ENCODE measurements around the gene AOPEP. TPM values are rescaled to one million over a fixed set of nuclear protein-coding genes. Genes with fewer than 3 reads are reported as not detected.

Gene AOPEP
- total RNA-seq, 4 donors from 2014 or later, result 18.8 to 81.0 (median 32.1) TPM

DNA sequence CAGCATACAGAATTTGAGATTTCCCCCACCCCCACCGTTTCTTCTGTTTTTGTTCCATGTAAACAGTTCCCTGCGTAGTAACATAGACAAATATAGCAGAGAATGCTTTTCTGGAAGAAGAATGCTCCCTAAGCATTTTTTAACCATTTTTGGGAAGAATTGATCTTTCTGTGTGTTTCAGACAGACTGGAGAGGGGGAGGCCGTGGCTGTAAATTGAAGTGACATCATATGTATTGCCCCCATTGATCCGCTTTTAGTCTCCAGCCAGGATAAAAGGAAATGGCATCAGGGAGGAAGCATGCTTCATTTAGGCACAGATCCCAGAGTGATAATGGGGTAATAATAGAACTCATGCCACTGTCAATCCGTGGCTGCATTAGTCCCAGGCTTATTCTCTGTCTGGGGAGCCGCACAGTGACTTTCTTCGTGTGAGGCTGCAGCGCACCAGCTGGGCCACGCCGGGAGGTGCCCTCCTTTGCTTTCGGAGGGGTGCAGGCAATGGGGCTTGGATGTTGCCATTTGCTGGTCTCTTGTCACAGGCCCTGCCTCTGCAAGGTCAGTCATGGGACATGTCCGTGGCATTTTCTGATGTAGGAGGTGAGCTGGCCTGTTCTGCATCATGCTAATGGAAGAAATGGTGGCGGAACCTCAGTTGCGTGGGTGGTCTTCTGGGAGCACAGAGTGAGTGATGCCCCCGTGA is 329.5 kb downstream of the AOPEP start:
- TF ChIP-seq, protein P1, sequence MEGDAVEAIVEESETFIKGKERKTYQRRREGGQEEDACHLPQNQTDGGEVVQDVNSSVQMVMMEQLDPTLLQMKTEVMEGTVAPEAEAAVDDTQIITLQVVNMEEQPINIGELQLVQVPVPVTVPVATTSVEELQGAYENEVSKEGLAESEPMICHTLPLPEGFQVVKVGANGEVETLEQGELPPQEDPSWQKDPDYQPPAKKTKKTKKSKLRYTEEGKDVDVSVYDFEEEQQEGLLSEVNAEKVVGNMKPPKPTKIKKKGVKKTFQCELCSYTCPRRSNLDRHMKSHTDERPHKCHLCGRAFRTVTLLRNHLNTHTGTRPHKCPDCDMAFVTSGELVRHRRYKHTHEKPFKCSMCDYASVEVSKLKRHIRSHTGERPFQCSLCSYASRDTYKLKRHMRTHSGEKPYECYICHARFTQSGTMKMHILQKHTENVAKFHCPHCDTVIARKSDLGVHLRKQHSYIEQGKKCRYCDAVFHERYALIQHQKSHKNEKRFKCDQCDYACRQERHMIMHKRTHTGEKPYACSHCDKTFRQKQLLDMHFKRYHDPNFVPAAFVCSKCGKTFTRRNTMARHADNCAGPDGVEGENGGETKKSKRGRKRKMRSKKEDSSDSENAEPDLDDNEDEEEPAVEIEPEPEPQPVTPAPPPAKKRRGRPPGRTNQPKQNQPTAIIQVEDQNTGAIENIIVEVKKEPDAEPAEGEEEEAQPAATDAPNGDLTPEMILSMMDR (IDR thresholded peaks at IDR 0.05; ENCODE audit: low read depth), result no peak

DNA sequence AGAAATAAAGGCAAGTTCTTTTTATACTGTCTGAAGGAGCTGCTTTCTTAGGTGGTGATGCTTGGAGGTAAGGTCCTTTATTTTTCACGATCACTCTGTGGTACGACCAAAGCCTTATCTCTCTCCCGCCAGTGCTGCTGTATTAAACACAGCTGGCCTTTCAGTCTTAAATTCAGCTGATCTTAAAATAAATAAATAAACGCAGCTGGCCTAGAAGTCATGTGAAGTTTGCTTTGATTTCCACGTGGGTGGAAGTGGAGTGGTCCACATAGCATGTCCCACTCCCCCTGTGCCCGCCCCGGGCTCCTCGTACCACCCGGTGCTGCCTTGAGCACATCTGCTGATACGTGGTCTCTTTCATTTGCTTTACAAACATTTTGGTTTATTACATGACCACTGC is 330.6 kb downstream of the AOPEP start:
- TF ChIP-seq, protein P1 (IDR thresholded peaks at IDR 0.05; ENCODE audit: low read depth), result no peak

DNA sequence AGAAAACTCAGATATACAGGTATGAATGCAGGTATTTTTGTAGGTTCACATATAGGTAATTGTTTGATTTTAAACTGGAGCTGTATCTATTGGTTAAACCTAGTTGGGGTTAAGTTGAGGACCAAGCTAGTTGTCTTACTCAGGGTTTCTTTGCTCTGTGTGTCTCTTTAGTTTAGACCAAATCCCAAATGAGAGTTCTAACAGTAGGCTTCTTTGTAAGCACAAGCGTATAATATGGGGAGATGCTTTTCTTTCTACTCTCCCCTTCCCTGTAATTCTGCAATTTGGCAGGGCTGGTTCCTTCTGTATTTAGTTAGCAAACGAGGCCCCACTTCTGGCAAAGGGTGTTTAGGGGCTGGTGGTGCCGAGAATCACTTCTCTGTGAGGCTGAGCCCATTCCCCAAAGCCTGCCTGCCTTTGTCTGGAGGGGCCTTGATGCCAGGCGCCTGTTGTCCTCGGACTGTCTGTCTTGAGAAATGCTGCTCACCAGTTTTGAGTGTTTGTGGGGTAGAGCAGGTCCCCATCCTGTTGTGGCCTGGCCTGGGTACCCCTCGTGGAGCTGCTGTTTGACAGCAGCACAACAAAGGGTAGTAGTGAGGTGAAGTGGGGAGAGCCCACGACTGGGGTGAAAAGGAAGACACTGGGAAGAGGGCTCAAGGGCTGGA is 331.8 kb downstream of the AOPEP start:
- TF ChIP-seq, protein P1 (IDR thresholded peaks at IDR 0.05; ENCODE audit: low read depth), result no peak

DNA sequence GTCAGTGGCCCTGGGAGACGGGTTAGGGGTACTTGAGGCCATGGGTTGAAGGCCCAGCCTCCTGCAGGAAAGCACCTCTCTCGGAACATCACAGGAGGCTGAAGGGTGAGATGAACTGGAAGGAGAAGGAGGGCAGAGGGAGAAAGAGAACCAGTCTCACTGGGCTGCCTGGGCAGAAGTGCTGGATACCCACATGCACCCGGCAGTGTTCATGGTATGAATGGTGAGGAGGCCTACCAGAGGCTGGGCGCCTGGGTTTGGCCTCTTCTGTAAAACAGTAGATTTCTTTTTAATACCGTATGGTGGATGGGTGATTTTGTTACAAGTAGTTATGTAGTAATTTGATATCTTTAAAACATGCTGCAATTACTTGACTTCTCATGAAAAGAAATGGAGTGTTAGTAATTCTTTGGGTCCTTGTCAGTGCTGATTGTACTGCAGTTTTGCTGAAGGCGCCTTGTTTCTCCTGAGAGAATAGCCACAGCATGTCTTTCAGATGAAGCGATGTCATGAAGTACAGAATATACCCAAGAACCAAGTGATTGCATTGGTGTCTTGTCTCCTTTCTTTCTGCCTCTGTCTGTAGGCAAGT is 332.4 kb downstream of the AOPEP start:
- TF ChIP-seq, protein P1 (IDR thresholded peaks at IDR 0.05; ENCODE audit: low read depth), result no peak

DNA sequence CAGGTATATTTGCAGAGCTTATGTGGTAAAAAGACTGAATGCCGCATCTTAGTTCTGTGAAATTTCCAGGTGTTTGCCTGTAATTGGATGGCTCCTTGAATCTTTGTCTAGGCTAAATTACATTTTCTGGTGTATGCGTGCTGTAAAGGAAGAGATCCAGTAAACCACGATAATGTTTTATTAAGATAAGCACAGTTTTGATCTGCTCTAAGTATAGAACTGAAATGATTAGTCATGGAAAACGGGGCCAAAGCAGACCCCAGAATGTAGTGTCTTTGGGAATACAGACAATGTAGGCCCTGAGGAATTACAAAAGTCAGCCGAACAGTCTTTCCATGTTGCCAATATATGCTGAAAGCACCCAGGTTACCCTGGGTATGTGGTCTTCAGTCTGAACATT is 333.7 kb downstream of the AOPEP start:
- TF ChIP-seq, protein P1 (IDR thresholded peaks at IDR 0.05; ENCODE audit: low read depth), result no peak

DNA sequence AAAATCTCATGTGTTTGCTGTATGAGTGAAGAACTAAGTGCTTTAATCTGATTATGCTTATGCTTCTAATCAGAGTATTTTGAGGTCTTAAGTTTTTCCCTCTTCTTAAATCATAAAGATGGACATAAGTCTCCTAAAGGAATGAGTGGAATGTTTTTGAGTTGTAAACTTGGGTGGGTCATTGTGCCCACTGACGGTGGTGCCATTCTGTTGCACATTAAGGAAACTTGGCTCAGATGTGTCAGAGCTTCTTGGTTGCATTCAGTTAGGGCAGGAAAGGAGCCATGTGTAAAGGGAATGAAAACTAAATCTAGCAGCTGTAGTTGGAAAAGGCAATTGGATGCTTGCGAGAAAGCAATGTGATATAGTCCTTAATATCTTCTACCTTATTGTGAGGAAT is 334.4 kb downstream of the AOPEP start:
- TF ChIP-seq, protein P1 (IDR thresholded peaks at IDR 0.05; ENCODE audit: low read depth), result no peak

DNA sequence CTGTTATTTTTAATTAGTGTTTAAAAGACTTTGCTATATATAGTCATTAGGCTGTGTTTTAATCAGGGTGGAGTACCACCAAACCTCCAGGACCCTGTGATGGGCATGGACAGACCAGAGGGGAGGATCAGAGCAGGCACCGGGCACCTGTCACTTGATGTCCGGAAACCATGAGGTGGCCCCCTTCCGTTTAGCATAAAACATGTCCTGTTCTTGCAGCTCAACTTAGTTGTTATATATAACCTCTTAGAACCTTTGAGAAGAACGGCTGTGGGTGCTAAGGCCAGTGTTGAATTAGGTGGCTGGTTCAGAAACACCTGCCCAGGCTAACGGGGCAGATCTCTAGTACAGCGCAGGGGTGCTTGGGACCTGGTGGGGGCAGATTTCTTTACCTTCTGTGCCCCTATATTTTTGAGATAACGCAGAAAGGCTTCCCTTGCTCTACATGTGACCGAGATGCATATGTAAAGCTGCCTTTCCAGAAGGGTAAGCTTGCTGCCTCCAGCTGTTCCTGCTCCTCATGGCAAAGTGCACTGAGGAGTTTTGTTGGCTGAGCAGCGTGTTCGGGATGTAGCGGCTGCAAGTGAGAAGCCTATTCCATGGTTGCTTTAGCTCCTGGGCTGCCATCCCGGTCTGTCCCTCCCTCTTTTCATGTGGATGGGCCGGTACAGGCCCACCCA is 335.6 kb downstream of the AOPEP start:
- TF ChIP-seq, protein P1 (IDR thresholded peaks at IDR 0.05; ENCODE audit: low read depth), result no peak
